Vagina (tissue), 2 donors: ENCODE results near the gene FBXO4. TPM values are rescaled to one million over a fixed set of nuclear protein-coding genes. Genes with fewer than 3 reads are reported as not detected.

ENCODE experiments used
- DNase-seq, 2 donors: peaks; one replicate each; pipeline ENCODE4 v3.0.0-alpha.2; 2017; ENCODE audit errors: extremely low spot score in 2 of 2
- H3K27ac ChIP-seq: fragments of 200-600 bp; sonication (generic); one replicate; pipeline ENCODE4 v1.5.1; 2019
- H3K27me3 ChIP-seq: fragments of 200-600 bp; sonication (generic); one replicate; pipeline ENCODE4 v1.5.1; 2019
- H3K36me3 ChIP-seq, 2 donors: fragments of 200-600 bp; sonication (generic); one replicate each; pipeline ENCODE4 v1.5.1; 2017 to 2019
- H3K4me1 ChIP-seq: fragments of 200-600 bp; sonication (generic); one replicate; pipeline ENCODE4 v1.5.1; 2019
- H3K4me3 ChIP-seq, 2 donors: fragments of 200-600 bp; sonication (generic); 1 replicate in 1 of 2; 2 replicates in 1 of 2; pipeline ENCODE4 v1.5.1; 2016 to 2019
- H3K9me3 ChIP-seq: fragments of 200-600 bp; sonication (generic); one replicate; pipeline ENCODE4 v1.5.1; 2019
- CTCF ChIP-seq, 3 experiments: fragments of 450-650 bp in 2 of 3; fragments of 200-600 bp in 1 of 3; sonication (generic) in 1 of 3; IDR thresholded peaks; one replicate each; pipeline ENCODE4 v1.5.1; 2017 to 2019; ENCODE audit warnings: antibody characterized with exemption in 3 of 3, mild to moderate bottlenecking in 2 of 3, moderate library complexity in 2 of 3
- POLR2A ChIP-seq, 2 donors: fragments of 450-650 bp; IDR thresholded peaks; one replicate each; pipeline ENCODE4 v1.6.1; 2017; ENCODE audit warnings: antibody characterized with exemption in 2 of 2, mild to moderate bottlenecking in 2 of 2, moderate library complexity in 2 of 2
- POLR2AphosphoS5 ChIP-seq, 2 donors: sonication (generic); formaldehyde crosslinking; IDR thresholded peaks; one replicate each; pipeline ENCODE4 v1.9.0; 2017; ENCODE audit warnings: antibody characterized with exemption in 2 of 2, mild to moderate bottlenecking in 2 of 2, low read depth in 1 of 2; ENCODE audit not compliant: insufficient read depth in 1 of 2
- intact Hi-C: fragments of 100-400 bp; cut with DNase I; formaldehyde crosslinking; loops from one replicate; pipeline ENCODE4 v1.15.1; 2023
- total RNA-seq: library from RNA; depleted of rRNA; stranded (reverse); fragments of >200 nt; gene quantifications from one replicate; pipeline ENCODE4 v1.2.3, GENCODE V29; 2016

FBXO4 gene
- total RNA-seq, 1 donor from 2014 or later = 7.1 TPM

- DNase-seq = no peak
- H3K27ac ChIP-seq = no peak overlapping the region
- no peaks in the 10 kb centered on the region for H3K36me3 ChIP-seq
- no peak overlapping the region for H3K4me3 ChIP-seq
- TF ChIP-seq POLR2A (IDR thresholded peaks at IDR 0.05) (no peak), CTCF (IDR thresholded peaks at IDR 0.05) (no peak), POLR2AphosphoS5 (IDR thresholded peaks at IDR 0.05; ENCODE audit: insufficient read depth in 1 of 2, low read depth in 1 of 2) (no peak)
- intact Hi-C loops = no loop called here
- H3K9me3 ChIP-seq = no peaks in the 10 kb centered on the region
- no peaks in the 10 kb centered on the region for H3K4me1 ChIP-seq
- H3K27me3 ChIP-seq = no peaks in the 10 kb centered on the region
Measured at GRCh38 chr5:41878643-41879478, 46.2 kb upstream of the FBXO4 start.

GRCh38 chr5:41882765-41883164, 42.3 kb upstream of the FBXO4 start:
- Histone ChIP-seq H3K4me3 (no peak overlapping the region), H3K4me1 (no peaks in the 10 kb centered on the region), H3K27ac (no peak overlapping the region), H3K9me3 (no peaks in the 10 kb centered on the region), H3K27me3 (no peaks in the 10 kb centered on the region), H3K36me3 (no peaks in the 10 kb centered on the region)
- no peak for TF ChIP-seq POLR2AphosphoS5 (IDR thresholded peaks at IDR 0.05; ENCODE audit: insufficient read depth in 1 of 2, low read depth in 1 of 2)
- TF ChIP-seq CTCF (IDR thresholded peaks at IDR 0.05) = no peak
- no peak for TF ChIP-seq POLR2A (IDR thresholded peaks at IDR 0.05)
- DNase-seq = no peak
- intact Hi-C loops = no loop called here

GRCh38 chr5:41883243-41883642, 41.8 kb upstream of the FBXO4 start:
- no peak overlapping the region for H3K27ac ChIP-seq

GRCh38 chr5:41883936-41884335, 41.1 kb upstream of the FBXO4 start:
- no peak for DNase-seq
- H3K4me3 ChIP-seq = no peak overlapping the region
- H3K4me1 ChIP-seq = no peaks in the 10 kb centered on the region
- no peak for TF ChIP-seq POLR2A (IDR thresholded peaks at IDR 0.05)
- TF ChIP-seq POLR2AphosphoS5 (IDR thresholded peaks at IDR 0.05; ENCODE audit: insufficient read depth in 1 of 2, low read depth in 1 of 2) = no peak
- no peak for TF ChIP-seq CTCF (IDR thresholded peaks at IDR 0.05)
- no peak overlapping the region for H3K27ac ChIP-seq
- no peaks in the 10 kb centered on the region for H3K27me3 ChIP-seq
- H3K9me3 ChIP-seq = no peaks in the 10 kb centered on the region
- no peaks in the 10 kb centered on the region for H3K36me3 ChIP-seq
- intact Hi-C loops = no loop called here

More at GRCh38 chr5:41883243-41883642, 41.8 kb upstream of the FBXO4 start:
- intact Hi-C loops = no loop called here
- H3K27me3 ChIP-seq = no peaks in the 10 kb centered on the region
- no peak for TF ChIP-seq CTCF (IDR thresholded peaks at IDR 0.05)
- TF ChIP-seq POLR2A (IDR thresholded peaks at IDR 0.05) = no peak
- TF ChIP-seq POLR2AphosphoS5 (IDR thresholded peaks at IDR 0.05; ENCODE audit: insufficient read depth in 1 of 2, low read depth in 1 of 2) = no peak
- H3K4me1 ChIP-seq = no peaks in the 10 kb centered on the region
- DNase-seq = no peak
- H3K9me3 ChIP-seq = no peaks in the 10 kb centered on the region
- H3K36me3 ChIP-seq = no peaks in the 10 kb centered on the region
- H3K4me3 ChIP-seq = no peak overlapping the region

- intact Hi-C loops = no loop called here
- Histone ChIP-seq H3K27ac (no peak overlapping the region), H3K27me3 (no peaks in the 10 kb centered on the region), H3K4me1 (no peaks in the 10 kb centered on the region), H3K4me3 (no peak overlapping the region), H3K36me3 (no peaks in the 10 kb centered on the region), H3K9me3 (no peaks in the 10 kb centered on the region)
- DNase-seq = no peak
- TF ChIP-seq CTCF (IDR thresholded peaks at IDR 0.05) = no peak
- no peak for TF ChIP-seq POLR2A (IDR thresholded peaks at IDR 0.05)
- no peak for TF ChIP-seq POLR2AphosphoS5 (IDR thresholded peaks at IDR 0.05; ENCODE audit: insufficient read depth in 1 of 2, low read depth in 1 of 2)
Measured at GRCh38 chr5:41885286-41885685, 39.8 kb upstream of the FBXO4 start.
